A549 (cell line): ENCODE results near the gene AHCY. TPM values are rescaled to one million over a fixed set of nuclear protein-coding genes. Genes with fewer than 3 reads are reported as not detected.

ENCODE experiments used
- ATAC-seq, 2 experiments: fragments of 200-7000 bp in 1 of 2; fragments of >200 bp in 1 of 2; cut with Nextera tagmentation in 1 of 2; cut with Tn5 transposase in 1 of 2; 3 replicates each; pipeline versions ENCODE4 v1.8.0 to v1.9.1; 2018 to 2020; ENCODE audit warnings: mild to moderate bottlenecking in 1 of 2, moderate library complexity in 1 of 2
- CTCF ChIA-PET: fragments of 300-600 bp; sonication (Branson Sonifier 250); formaldehyde crosslinking; extraction: SDS; loops from one replicate; lab custom pipeline; 2021; ENCODE audit warnings: antibody characterized with exemption, inconsistent platforms; lab: Yijun Ruan, JAX
- POLR2A ChIA-PET: fragments of 350-600 bp; formaldehyde crosslinking; extraction: SDS; loops from one replicate; lab custom pipeline; 2021; ENCODE audit warnings: antibody characterized with exemption, inconsistent platforms; lab: Yijun Ruan, JAX
- DNase-seq, 2 experiments: peaks; one replicate each; pipeline versions ENCODE4 v3.0.0 to v3.0.0-alpha.2; 2011 to 2016; ENCODE audit warnings: low read depth in 1 of 2, low spot score in 1 of 2
- FAIRE-seq: peaks from 2 replicates; lab custom pipeline; 2011; peaks lifted over from hg19 to GRCh38; lab: Jason Lieb, UNC
- H3K27ac ChIP-seq, 2 experiments: fragments of >200 bp; sonication (Bioruptor Twin); formaldehyde crosslinking; 3 replicates each; pipeline ENCODE4 v1.5.1; 2016 to 2017
- H3K4me1 ChIP-seq: fragments of >200 bp; sonication (Bioruptor Twin); formaldehyde crosslinking; 3 replicates; pipeline ENCODE4 v1.6.1; 2016
- H3K4me2 ChIP-seq: fragments of >200 bp; sonication (Bioruptor Twin); formaldehyde crosslinking; 3 replicates; pipeline ENCODE4 v1.6.1; 2016
- H3K4me3 ChIP-seq: fragments of >200 bp; sonication (Bioruptor Twin); formaldehyde crosslinking; 3 replicates; pipeline ENCODE4 v1.5.1; 2016
- H3K9me3 ChIP-seq: fragments of >200 bp; sonication (Bioruptor Twin); formaldehyde crosslinking; 3 replicates; pipeline ENCODE4 v1.6.1; 2016
- CBX2 ChIP-seq: fragments of 200-600 bp; sonication (generic); IDR thresholded peaks from 2 replicates; pipeline ENCODE4 v1.6.1; 2016; ENCODE audit warnings: low read depth, mild to moderate bottlenecking, borderline replicate concordance
- CBX8 ChIP-seq: fragments of 200-600 bp; sonication (generic); IDR thresholded peaks from 2 replicates; pipeline ENCODE4 v1.6.1; 2016
- CEBPB ChIP-seq, 2 experiments: fragments of >200 bp in 1 of 2; sonication (Bioruptor Twin) in 1 of 2; formaldehyde crosslinking in 1 of 2; IDR thresholded peaks; 2 replicates each; pipeline ENCODE4 v1.6.1; 2012 to 2016
- CHD2 ChIP-seq: fragments of 150-350 bp; IDR thresholded peaks from 2 replicates; pipeline ENCODE4 v1.6.1; 2014; ENCODE audit warnings: low read length; ENCODE audit not compliant: partially characterized antibody
- EHF ChIP-seq: fragments of 250-450 bp; sonication (Bioruptor Pico); IDR thresholded peaks from 2 replicates; pipeline ENCODE4 v1.5.0; 2020; ENCODE audit warnings: mild to moderate bottlenecking
- EHMT2 ChIP-seq: fragments of 200-600 bp; sonication (generic); IDR thresholded peaks from 2 replicates; pipeline ENCODE4 v1.6.1; 2016; ENCODE audit warnings: antibody characterized with exemption, low read depth, mild to moderate bottlenecking, moderate library complexity
- EP300 ChIP-seq, 2 experiments: fragments of >200 bp; sonication (Bioruptor Twin); formaldehyde crosslinking; IDR thresholded peaks; 2 replicates in 1 of 2; 3 replicates in 1 of 2; pipeline ENCODE4 v1.6.1; 2016 to 2017
- ESRRA ChIP-seq: fragments of 150-350 bp; IDR thresholded peaks from 2 replicates; pipeline ENCODE4 v1.6.1; 2014; ENCODE audit warnings: mild to moderate bottlenecking, low read length, borderline replicate concordance
- JUN ChIP-seq, 2 experiments: fragments of >200 bp; sonication (Bioruptor Twin); formaldehyde crosslinking; IDR thresholded peaks; 2 replicates in 1 of 2; 3 replicates in 1 of 2; pipeline ENCODE4 v1.6.1; 2016 to 2017
- KDM5A ChIP-seq: fragments of 200-600 bp; sonication (generic); IDR thresholded peaks from 2 replicates; pipeline ENCODE4 v1.6.1; 2016; ENCODE audit warnings: antibody characterized with exemption, mild to moderate bottlenecking
- MAFK ChIP-seq: fragments of 450-650 bp; IDR thresholded peaks from 2 replicates; pipeline ENCODE4 v1.6.1; 2014; ENCODE audit not compliant: partially characterized antibody
- MAX ChIP-seq: IDR thresholded peaks from 2 replicates; pipeline ENCODE4 v1.6.1; 2012
- MAZ ChIP-seq: fragments of 150-350 bp; IDR thresholded peaks from 2 replicates; pipeline ENCODE4 v1.6.1; 2014; ENCODE audit warnings: antibody characterized with exemption, low read depth, low read length, borderline replicate concordance
- PHF8 ChIP-seq: fragments of 200-600 bp; sonication (generic); IDR thresholded peaks from 2 replicates; pipeline ENCODE4 v1.6.1; 2016; ENCODE audit warnings: low read depth, mild to moderate bottlenecking, antibody characterized with exemption, moderate library complexity, borderline replicate concordance
- POLR2A ChIP-seq: IDR thresholded peaks from 2 replicates; pipeline ENCODE4 v1.6.1; 2012; ENCODE audit warnings: mild to moderate bottlenecking, low read length
- RARB ChIP-seq: fragments of 250-450 bp; sonication (Bioruptor Pico); IDR thresholded peaks from 2 replicates; pipeline ENCODE4 v1.8.0; 2021; ENCODE audit warnings: mild to moderate bottlenecking, moderate library complexity
- REST ChIP-seq: fragments of 200-600 bp; sonication (generic); IDR thresholded peaks from 2 replicates; pipeline ENCODE4 v1.6.1; 2016; ENCODE audit warnings: antibody characterized with exemption, mild to moderate bottlenecking, moderate library complexity
- SREBF2 ChIP-seq: fragments of 450-650 bp; IDR thresholded peaks from 2 replicates; pipeline ENCODE4 v1.6.1; 2014; ENCODE audit warnings: mild to moderate bottlenecking, moderate library complexity
- TP53 ChIP-seq: fragments of 250-450 bp; sonication (Bioruptor Pico); IDR thresholded peaks from 2 replicates; pipeline ENCODE4 v1.5.0; 2021; ENCODE audit warnings: mild to moderate bottlenecking, moderate library complexity
- ZFP36 ChIP-seq: fragments of 450-650 bp; IDR thresholded peaks from 2 replicates; pipeline ENCODE4 v1.6.1; 2014; ENCODE audit warnings: borderline replicate concordance; ENCODE audit not compliant: partially characterized antibody
- WGBS: methylation state at CpG from one replicate; pipeline ENCODE4 v1.1.6; 2017; ENCODE audit errors: missing lambda C conversion rate; 5-methylcytosine and 5-hydroxymethylcytosine counted together
- polyA plus RNA-seq, 4 experiments: library from polyadenylated mRNA; depleted of rRNA in 3 of 4; stranded (reverse); fragments of >200 nt; fragmentation: RNase III in 1 of 4; extraction: RNeasy Plus Mini Kit Qiagen cat#74134 plus additional on column Dnase treatment in 1 of 4; gene quantifications; 2 replicates in 3 of 4; 3 replicates in 1 of 4; pipeline ENCODE4 v1.2.3, GENCODE V29; 2011 to 2017
- TF ChIP-seq, protein P1 (sequence below): IDR thresholded peaks from 2 replicates; pipeline ENCODE4 v1.6.1; 2012; ENCODE audit warnings: low read depth, borderline replicate concordance
- TF ChIP-seq, protein P2 (sequence below): fragments of >200 bp; sonication (Bioruptor Twin); formaldehyde crosslinking; IDR thresholded peaks from 2 replicates; pipeline ENCODE4 v1.6.1; 2016
- TF ChIP-seq, protein P3 (sequence below): fragments of 450-650 bp; IDR thresholded peaks from 2 replicates; pipeline ENCODE4 v1.6.1; 2014; ENCODE audit warnings: antibody characterized with exemption
- TF ChIP-seq, protein P4 (sequence below): fragments of 250-450 bp; sonication (Bioruptor Pico); IDR thresholded peaks from 2 replicates; pipeline ENCODE4 v1.5.0; 2020; ENCODE audit warnings: low read depth, mild to moderate bottlenecking, moderate library complexity

Gene AHCY
- polyA plus RNA-seq, 2 of the 4 experiments (the other 2 are of a cell fraction) = 274 to 290 TPM

DNA sequence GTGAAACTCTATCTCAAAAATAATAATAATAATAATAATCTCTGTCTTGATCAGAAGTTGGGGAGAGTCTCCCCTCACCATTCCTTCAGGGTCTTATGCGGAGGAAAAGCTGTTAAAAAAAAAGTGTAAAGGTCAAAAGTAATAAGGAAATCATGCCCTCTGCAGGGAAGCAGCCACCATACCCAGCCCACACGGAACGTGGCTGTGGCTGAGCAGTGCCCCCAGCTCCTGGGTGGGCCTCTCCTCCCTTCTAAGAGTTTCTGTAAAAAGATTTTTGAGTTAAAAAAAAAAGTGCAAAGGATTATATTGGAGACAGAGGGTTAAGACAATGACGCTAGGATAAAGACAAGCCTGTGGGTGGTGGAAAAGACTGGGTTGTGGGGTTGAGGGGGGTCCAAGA, 30.6 kb upstream of the AHCY start:
- WGBS = 87% methylated on average over 4 of the region's 4 CpGs
- ATAC-seq = no peak
- H3K4me3 ChIP-seq = no peak overlapping the region
- TF ChIP-seq ESRRA = no peak
- TF ChIP-seq CBX8 = no peak
- TF ChIP-seq MAFK = no peak
- no peak for TF ChIP-seq MAZ
- TF ChIP-seq EHMT2 = no peak
- no peak for TF ChIP-seq CEBPB (IDR thresholded peaks at IDR 0.05)
- TF ChIP-seq RARB (CRISPR knock-in tag) = no peak
- TF ChIP-seq, all 56 proteins: peak for 0
- CTCF ChIA-PET = interaction anchor here (1.0 to 7.8 kb wide), 2 partner anchors 21 to 435 kb away, joined by 6 to 66 read pairs; no protein-coding TSS in a partner anchor
- DNase-seq (no peak), FAIRE-seq (no peak)
- Histone ChIP-seq H3K4me2 (no peak overlapping the region), H3K9me3 (no peaks in the 10 kb centered on the region), H3K4me1 (peaks cover 19% of the 10 kb centered on the region; the same call in 2 of the 3 replicates), H3K27ac (no peak overlapping the region)
- POLR2A ChIA-PET = interaction anchor here (0.5 kb wide), 1 partner anchor 13 kb away, joined by 4 read pairs; no protein-coding TSS in a partner anchor

- CTCF ChIA-PET = interaction anchor here (0.8 to 7.8 kb wide), 3 partner anchors 10 to 20 kb away, joined by 3 to 66 read pairs (median 4); no protein-coding TSS in a partner anchor
- POLR2A ChIA-PET = no interaction called here
- no peak for DNase-seq
- Histone ChIP-seq H3K27ac (no peak overlapping the region), H3K4me1 (peaks cover 19% of the 10 kb centered on the region; the same call in 2 of the 3 replicates), H3K4me2 (no peak overlapping the region), H3K4me3 (no peak overlapping the region), H3K9me3 (no peaks in the 10 kb centered on the region)
- ATAC-seq = no peak
- WGBS = 83% methylated on average over 18 of the region's 19 CpGs
- no peak for FAIRE-seq
- TF ChIP-seq JUN (IDR thresholded peaks at IDR 0.05) = no peak
- TF ChIP-seq SREBF2 = no peak
- no peak for TF ChIP-seq EP300 (IDR thresholded peaks at IDR 0.05)
Measured at GRCh38 chr20:34332262-34332920, 29.2 kb upstream of the AHCY start.

DNA sequence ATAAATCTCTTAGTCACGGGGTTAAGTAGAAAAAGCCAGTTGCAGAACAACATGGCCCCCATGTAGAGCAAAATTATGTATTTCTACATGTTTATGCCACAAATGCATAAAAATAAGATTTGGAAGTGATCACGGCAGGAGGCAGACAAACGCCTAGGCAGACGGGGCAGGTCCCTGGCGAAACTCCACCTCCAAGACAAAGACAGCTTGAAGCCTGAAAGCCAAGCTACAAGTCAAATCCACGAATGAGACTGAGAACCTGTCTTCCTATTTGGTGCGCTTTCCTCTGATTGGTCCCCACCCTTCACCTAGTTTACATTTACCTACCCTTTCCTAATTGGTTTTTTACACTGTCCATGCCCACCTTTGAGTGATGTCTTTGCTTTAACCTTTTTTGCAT, 28.7 kb upstream of the AHCY start:
- Histone ChIP-seq H3K4me1 (peaks cover 19% of the 10 kb centered on the region; the same call in 2 of the 3 replicates), H3K4me2 (no peak overlapping the region), H3K9me3 (no peaks in the 10 kb centered on the region), H3K4me3 (no peak overlapping the region), H3K27ac (no peak overlapping the region)
- no peak for ATAC-seq
- WGBS = 90% methylated on average over 7 of the region's 7 CpGs
- no peak for DNase-seq
- TF ChIP-seq CHD2 (no peak), ZFP36 (no peak), SREBF2 (no peak), REST (no peak), CBX2 (no peak), ESRRA (no peak), MAZ (no peak), MAX (no peak), PHF8 (no peak), TP53 (CRISPR knock-in tag) (no peak), EHF (CRISPR knock-in tag) (no peak), KDM5A (no peak), POLR2A (no peak)
- TF ChIP-seq, protein P1, sequence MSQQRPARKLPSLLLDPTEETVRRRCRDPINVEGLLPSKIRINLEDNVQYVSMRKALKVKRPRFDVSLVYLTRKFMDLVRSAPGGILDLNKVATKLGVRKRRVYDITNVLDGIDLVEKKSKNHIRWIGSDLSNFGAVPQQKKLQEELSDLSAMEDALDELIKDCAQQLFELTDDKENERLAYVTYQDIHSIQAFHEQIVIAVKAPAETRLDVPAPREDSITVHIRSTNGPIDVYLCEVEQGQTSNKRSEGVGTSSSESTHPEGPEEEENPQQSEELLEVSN = no peak
- TF ChIP-seq, protein P2, sequence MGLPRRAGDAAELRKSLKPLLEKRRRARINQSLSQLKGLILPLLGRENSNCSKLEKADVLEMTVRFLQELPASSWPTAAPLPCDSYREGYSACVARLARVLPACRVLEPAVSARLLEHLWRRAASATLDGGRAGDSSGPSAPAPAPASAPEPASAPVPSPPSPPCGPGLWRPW = no peak
- TF ChIP-seq, protein P3, sequence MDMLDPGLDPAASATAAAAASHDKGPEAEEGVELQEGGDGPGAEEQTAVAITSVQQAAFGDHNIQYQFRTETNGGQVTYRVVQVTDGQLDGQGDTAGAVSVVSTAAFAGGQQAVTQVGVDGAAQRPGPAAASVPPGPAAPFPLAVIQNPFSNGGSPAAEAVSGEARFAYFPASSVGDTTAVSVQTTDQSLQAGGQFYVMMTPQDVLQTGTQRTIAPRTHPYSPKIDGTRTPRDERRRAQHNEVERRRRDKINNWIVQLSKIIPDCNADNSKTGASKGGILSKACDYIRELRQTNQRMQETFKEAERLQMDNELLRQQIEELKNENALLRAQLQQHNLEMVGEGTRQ = no peak
- TF ChIP-seq, protein P4, sequence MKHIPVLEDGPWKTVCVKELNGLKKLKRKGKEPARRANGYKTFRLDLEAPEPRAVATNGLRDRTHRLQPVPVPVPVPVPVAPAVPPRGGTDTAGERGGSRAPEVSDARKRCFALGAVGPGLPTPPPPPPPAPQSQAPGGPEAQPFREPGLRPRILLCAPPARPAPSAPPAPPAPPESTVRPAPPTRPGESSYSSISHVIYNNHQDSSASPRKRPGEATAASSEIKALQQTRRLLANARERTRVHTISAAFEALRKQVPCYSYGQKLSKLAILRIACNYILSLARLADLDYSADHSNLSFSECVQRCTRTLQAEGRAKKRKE (CRISPR knock-in tag) = no peak
- ChIA-PET CTCF (interaction anchor here (0.5 to 7.8 kb wide), 4 partner anchors 9 to 78 kb away, joined by 3 to 66 read pairs (median 4); no protein-coding TSS in a partner anchor), POLR2A (no interaction called here)
- no peak for FAIRE-seq
